ENCODE measurements around the gene ANGPTL2.

The ANGPTL2 gene

GRCh38 chr9:127159325-127159801, 36.9 kb upstream of the ANGPTL2 start:
- DNase-seq (ENCODE audit: extremely low read depth, insufficient read length): no peak
- H3K4me3 ChIP-seq (replicated peaks; ENCODE audit: low read depth, low read length): no peak overlapping the region
- H3K27me3 ChIP-seq (replicated peaks; ENCODE audit: control insufficient read depth, insufficient read depth, low read length): no peaks in the 10 kb centered on the region
- H3K36me3 ChIP-seq (ENCODE audit: control insufficient read depth, insufficient read depth, low read length): no peaks in the 10 kb centered on the region
- no peak for TF ChIP-seq CTCF (IDR thresholded peaks at IDR 0.05; ENCODE audit: insufficient read depth, low read length, poor library complexity, severe bottlenecking)

- H3K36me3 ChIP-seq (ENCODE audit: control insufficient read depth, insufficient read depth, low read length): no peaks in the 10 kb centered on the region
- H3K27me3 ChIP-seq (replicated peaks; ENCODE audit: control insufficient read depth, insufficient read depth, low read length): no peaks in the 10 kb centered on the region
- DNase-seq (ENCODE audit: extremely low read depth, insufficient read length): no peak
- no peak for TF ChIP-seq CTCF (IDR thresholded peaks at IDR 0.05; ENCODE audit: insufficient read depth, low read length, poor library complexity, severe bottlenecking)
- no peak overlapping the region for H3K4me3 ChIP-seq (replicated peaks; ENCODE audit: low read depth, low read length)
Observed at GRCh38 chr9:127158786-127159324, 36.4 kb upstream of the ANGPTL2 start.

GRCh38 chr9:127155314-127155960, 33.0 kb upstream of the ANGPTL2 start:
- H3K4me3 ChIP-seq (replicated peaks; ENCODE audit: low read depth, low read length): no peak overlapping the region
- no peak for TF ChIP-seq CTCF (IDR thresholded peaks at IDR 0.05; ENCODE audit: insufficient read depth, low read length, poor library complexity, severe bottlenecking)
- H3K36me3 ChIP-seq (ENCODE audit: control insufficient read depth, insufficient read depth, low read length): no peaks in the 10 kb centered on the region
- H3K27me3 ChIP-seq (replicated peaks; ENCODE audit: control insufficient read depth, insufficient read depth, low read length): no peaks in the 10 kb centered on the region
- no peak for DNase-seq (ENCODE audit: extremely low read depth, insufficient read length)

- no peak for TF ChIP-seq CTCF (IDR thresholded peaks at IDR 0.05; ENCODE audit: insufficient read depth, low read length, poor library complexity, severe bottlenecking)
Observed at GRCh38 chr9:127154390-127155191, 32.2 kb upstream of the ANGPTL2 start.

GRCh38 chr9:127154003-127154389, 31.6 kb upstream of the ANGPTL2 start:
- H3K4me3 ChIP-seq (replicated peaks; ENCODE audit: low read depth, low read length): no peak overlapping the region
- no peak for TF ChIP-seq CTCF (IDR thresholded peaks at IDR 0.05; ENCODE audit: insufficient read depth, low read length, poor library complexity, severe bottlenecking)

More at GRCh38 chr9:127154390-127155191, 32.2 kb upstream of the ANGPTL2 start:
- Histone ChIP-seq H3K4me3 (replicated peaks; ENCODE audit: low read depth, low read length) (no peak overlapping the region), H3K27me3 (replicated peaks; ENCODE audit: control insufficient read depth, insufficient read depth, low read length) (no peaks in the 10 kb centered on the region), H3K36me3 (ENCODE audit: control insufficient read depth, insufficient read depth, low read length) (no peaks in the 10 kb centered on the region)
- peak; percentile 65 for DNase-seq (ENCODE audit: extremely low read depth, insufficient read length)

More at GRCh38 chr9:127154003-127154389, 31.6 kb upstream of the ANGPTL2 start:
- Histone ChIP-seq H3K27me3 (replicated peaks; ENCODE audit: control insufficient read depth, insufficient read depth, low read length) (no peaks in the 10 kb centered on the region), H3K36me3 (ENCODE audit: control insufficient read depth, insufficient read depth, low read length) (no peaks in the 10 kb centered on the region)
- no peak for DNase-seq (ENCODE audit: extremely low read depth, insufficient read length)

Data from GM06990 (cell line).